GM23338 (cell line): ENCODE results near the gene PCBP3.

Experiments
- CTCF ChIP-seq, 2 experiments: fragments of 200-600 bp in 1 of 2; sonication (generic) in 1 of 2; conservative IDR thresholded peaks; 2 replicates each; pipeline versions ENCODE4 v1.5.1 to v1.6.1; 2016 to 2017; ENCODE audit warnings: antibody characterized with exemption in 2 of 2, low read depth in 2 of 2, mild to moderate bottlenecking in 2 of 2, moderate library complexity in 1 of 2
- ETS1 ChIP-seq: IDR thresholded peaks from 2 replicates; pipeline ENCODE4 v1.6.1; 2016; ENCODE audit warnings: antibody characterized with exemption
- EZH2 ChIP-seq: fragments of 200-600 bp; sonication (generic); IDR thresholded peaks from one replicate; pipeline ENCODE4 v1.8.0; 2017; ENCODE audit warnings: antibody characterized with exemption, mild to moderate bottlenecking, low read depth; ENCODE audit not compliant: unreplicated experiment
- EZH2phosphoT487 ChIP-seq: fragments of 200-600 bp; sonication (generic); IDR thresholded peaks from one replicate; pipeline ENCODE4 v1.8.1; 2018; ENCODE audit warnings: antibody characterized with exemption; ENCODE audit not compliant: unreplicated experiment
- JUNB ChIP-seq: IDR thresholded peaks from one replicate; pipeline ENCODE4 v1.6.1; 2016; ENCODE audit warnings: antibody characterized with exemption; ENCODE audit not compliant: unreplicated experiment
- NANOG ChIP-seq: IDR thresholded peaks from 2 replicates; pipeline ENCODE4 v1.6.1; 2016; ENCODE audit warnings: antibody characterized with exemption, borderline replicate concordance
- POLR2AphosphoS5 ChIP-seq: IDR thresholded peaks from 2 replicates; pipeline ENCODE4 v1.6.1; 2016; ENCODE audit warnings: antibody characterized with exemption, low read depth
- STAT1 ChIP-seq: IDR thresholded peaks from one replicate; pipeline ENCODE4 v1.6.1; 2016; ENCODE audit warnings: antibody characterized with exemption; ENCODE audit not compliant: unreplicated experiment
- ZNF331 ChIP-seq: fragments of 250-450 bp; sonication (Bioruptor Pico); IDR thresholded peaks from 2 replicates; pipeline ENCODE4 v1.5.0; 2020; ENCODE audit warnings: low read depth, mild to moderate bottlenecking, moderate library complexity
- TF ChIP-seq, protein P1 (sequence below): IDR thresholded peaks from one replicate; pipeline ENCODE4 v1.6.1; 2018; ENCODE audit warnings: antibody characterized with exemption; ENCODE audit not compliant: unreplicated experiment

DNA sequence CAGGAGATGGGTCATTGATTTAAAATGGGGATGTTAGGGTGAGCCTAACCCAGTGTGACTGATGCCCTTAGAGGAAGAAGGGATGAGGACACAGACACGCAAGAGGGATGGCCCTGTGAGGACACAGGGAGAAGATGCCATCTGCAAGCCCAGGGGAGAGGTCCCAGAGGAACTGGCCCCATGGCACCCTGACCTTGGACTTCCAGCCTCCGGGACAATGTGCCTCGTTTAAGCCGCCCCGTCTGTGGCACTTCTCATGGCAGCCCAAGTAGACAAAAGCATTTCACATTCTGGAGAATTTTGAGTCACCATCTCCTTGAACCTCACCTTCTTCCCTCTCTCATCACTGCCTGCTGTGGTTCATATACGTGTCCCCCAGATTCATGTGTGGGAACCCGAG lies 20.1 kb upstream of the PCBP3 start:
- TF ChIP-seq CTCF (conservative IDR thresholded peaks at IDR 0.05; ENCODE audit: low read depth in 2 of 2) (no peak), EZH2 (no peak), ETS1 (no peak), POLR2AphosphoS5 (no peak), NANOG (no peak), JUNB (no peak), STAT1 (no peak), EZH2phosphoT487 (no peak), ZNF331 (CRISPR knock-in tag) (no peak)
- TF ChIP-seq, protein P1, sequence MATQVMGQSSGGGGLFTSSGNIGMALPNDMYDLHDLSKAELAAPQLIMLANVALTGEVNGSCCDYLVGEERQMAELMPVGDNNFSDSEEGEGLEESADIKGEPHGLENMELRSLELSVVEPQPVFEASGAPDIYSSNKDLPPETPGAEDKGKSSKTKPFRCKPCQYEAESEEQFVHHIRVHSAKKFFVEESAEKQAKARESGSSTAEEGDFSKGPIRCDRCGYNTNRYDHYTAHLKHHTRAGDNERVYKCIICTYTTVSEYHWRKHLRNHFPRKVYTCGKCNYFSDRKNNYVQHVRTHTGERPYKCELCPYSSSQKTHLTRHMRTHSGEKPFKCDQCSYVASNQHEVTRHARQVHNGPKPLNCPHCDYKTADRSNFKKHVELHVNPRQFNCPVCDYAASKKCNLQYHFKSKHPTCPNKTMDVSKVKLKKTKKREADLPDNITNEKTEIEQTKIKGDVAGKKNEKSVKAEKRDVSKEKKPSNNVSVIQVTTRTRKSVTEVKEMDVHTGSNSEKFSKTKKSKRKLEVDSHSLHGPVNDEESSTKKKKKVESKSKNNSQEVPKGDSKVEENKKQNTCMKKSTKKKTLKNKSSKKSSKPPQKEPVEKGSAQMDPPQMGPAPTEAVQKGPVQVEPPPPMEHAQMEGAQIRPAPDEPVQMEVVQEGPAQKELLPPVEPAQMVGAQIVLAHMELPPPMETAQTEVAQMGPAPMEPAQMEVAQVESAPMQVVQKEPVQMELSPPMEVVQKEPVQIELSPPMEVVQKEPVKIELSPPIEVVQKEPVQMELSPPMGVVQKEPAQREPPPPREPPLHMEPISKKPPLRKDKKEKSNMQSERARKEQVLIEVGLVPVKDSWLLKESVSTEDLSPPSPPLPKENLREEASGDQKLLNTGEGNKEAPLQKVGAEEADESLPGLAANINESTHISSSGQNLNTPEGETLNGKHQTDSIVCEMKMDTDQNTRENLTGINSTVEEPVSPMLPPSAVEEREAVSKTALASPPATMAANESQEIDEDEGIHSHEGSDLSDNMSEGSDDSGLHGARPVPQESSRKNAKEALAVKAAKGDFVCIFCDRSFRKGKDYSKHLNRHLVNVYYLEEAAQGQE = no peak
